ENCODE data around the gene PROP1. TPM values are rescaled to one million over a fixed set of nuclear protein-coding genes. Genes with fewer than 3 reads are reported as not detected.
"Not testable (repeated sequence)": the region's sequence is repeated elsewhere in the genome, so short reads cannot be mapped to it uniquely, and the experiment has no call there.

PROP1 gene
- polyA plus RNA-seq, 1 donor (not counting 4 experiments of a cell fraction or from before 2014, with no cell fraction given), result not detected

DNA sequence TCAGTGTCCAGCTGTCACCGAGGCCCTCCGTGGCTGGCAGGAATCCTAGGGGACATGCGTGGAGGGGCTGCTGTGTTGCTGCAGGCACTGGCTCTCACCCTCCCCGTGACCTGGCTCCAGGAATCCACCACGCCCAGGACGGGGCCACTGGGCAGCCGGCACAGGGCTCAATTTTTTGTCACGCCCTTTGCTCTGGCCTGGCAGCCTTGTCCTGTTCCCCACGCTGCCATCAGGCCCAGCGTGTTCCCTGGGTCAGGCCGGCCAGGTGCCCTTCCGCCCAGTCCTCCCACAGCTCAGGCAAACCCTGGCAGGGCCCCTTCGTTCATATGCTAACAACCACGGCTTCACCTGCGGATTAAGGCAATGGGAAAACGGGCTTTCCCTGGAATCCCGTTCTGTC, 37.3 kb downstream of the PROP1 start:
- Histone ChIP-seq H2AFZ (ENCODE audit: control insufficient read depth, low read length) (no peak overlapping the region), H3K9ac (ENCODE audit: control insufficient read depth, extremely low read depth, insufficient read depth, low read length) (no peak overlapping the region), H3K27me3 (ENCODE audit: control insufficient read depth, extremely low read depth, insufficient read depth, low read length) (no peaks in the 10 kb centered on the region), H3K79me2 (ENCODE audit: control insufficient read depth, insufficient read depth, low read length) (no peaks in the 10 kb centered on the region), H3K27ac (ENCODE audit: control insufficient read depth, insufficient read depth, low read length) (no peak overlapping the region), H4K20me1 (ENCODE audit: control insufficient read depth, extremely low read depth, insufficient read depth, low read length) (no peaks in the 10 kb centered on the region), H3K9me1 (ENCODE audit: control insufficient read depth, extremely low read depth, insufficient read depth, low read length) (no peaks in the 10 kb centered on the region), H3K4me3 (ENCODE audit: control insufficient read depth in 2 of 3, extremely low read depth in 1 of 3, insufficient read depth in 2 of 3, low read depth in 1 of 3, low read length in 3 of 3) (no peak overlapping the region), H3K36me3 (ENCODE audit: control insufficient read depth in 2 of 2, extremely low read depth in 1 of 2, insufficient read depth in 2 of 2, low read length in 2 of 2) (no peaks in the 10 kb centered on the region), H3K4me2 (ENCODE audit: control insufficient read depth, extremely low read depth, insufficient read depth, low read depth, low read length) (no peak overlapping the region), H3K9me3 (ENCODE audit: control insufficient read depth, low read depth, low read length) (no peaks in the 10 kb centered on the region), H3K4me1 (ENCODE audit: control insufficient read depth, extremely low read depth, insufficient read depth, low read length) (no peaks in the 10 kb centered on the region)
- FAIRE-seq (no peak), DNase-seq (ENCODE audit: low read depth, low spot score) (no peak)
- dilution Hi-C loops (cut with MboI; ENCODE audit: extremely low pct_ligation_motif_present, low sequenced_read_pairs), result no loop called here
- TF ChIP-seq EZH2 (IDR thresholded peaks at IDR 0.05; ENCODE audit: low read length), result no peak
- TF ChIP-seq, protein P1, sequence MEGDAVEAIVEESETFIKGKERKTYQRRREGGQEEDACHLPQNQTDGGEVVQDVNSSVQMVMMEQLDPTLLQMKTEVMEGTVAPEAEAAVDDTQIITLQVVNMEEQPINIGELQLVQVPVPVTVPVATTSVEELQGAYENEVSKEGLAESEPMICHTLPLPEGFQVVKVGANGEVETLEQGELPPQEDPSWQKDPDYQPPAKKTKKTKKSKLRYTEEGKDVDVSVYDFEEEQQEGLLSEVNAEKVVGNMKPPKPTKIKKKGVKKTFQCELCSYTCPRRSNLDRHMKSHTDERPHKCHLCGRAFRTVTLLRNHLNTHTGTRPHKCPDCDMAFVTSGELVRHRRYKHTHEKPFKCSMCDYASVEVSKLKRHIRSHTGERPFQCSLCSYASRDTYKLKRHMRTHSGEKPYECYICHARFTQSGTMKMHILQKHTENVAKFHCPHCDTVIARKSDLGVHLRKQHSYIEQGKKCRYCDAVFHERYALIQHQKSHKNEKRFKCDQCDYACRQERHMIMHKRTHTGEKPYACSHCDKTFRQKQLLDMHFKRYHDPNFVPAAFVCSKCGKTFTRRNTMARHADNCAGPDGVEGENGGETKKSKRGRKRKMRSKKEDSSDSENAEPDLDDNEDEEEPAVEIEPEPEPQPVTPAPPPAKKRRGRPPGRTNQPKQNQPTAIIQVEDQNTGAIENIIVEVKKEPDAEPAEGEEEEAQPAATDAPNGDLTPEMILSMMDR (optimal IDR thresholded peaks at IDR 0.05 in 1 of 3, IDR thresholded peaks at IDR 0.05 in 1 of 3, conservative IDR thresholded peaks at IDR 0.05 in 1 of 3; ENCODE audit: extremely low read depth in 1 of 3, insufficient read depth in 2 of 3, low read length in 3 of 3), result no peak

DNA sequence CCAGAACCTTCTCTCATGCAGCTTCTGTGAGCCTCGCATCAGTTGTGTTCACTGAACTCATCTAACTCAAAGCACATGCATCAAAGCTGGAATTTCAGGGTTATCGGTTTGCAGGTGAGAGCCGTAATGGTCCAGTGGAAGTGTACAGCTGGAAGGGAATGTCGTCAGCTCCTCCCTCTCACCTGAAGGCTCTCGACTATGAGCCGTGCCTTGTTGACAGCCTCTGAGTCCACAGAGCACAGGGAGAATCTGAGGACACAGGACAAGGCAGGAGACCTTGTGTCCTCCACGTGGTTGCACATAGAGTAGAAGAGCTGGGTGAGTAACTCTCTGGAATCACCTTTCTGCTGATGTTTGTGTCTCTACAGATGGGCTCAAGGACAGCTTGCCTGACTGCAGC, 38.8 kb downstream of the PROP1 start:
- no peak overlapping the region for H3K27ac ChIP-seq (ENCODE audit: control insufficient read depth, insufficient read depth, low read length)
- no peaks in the 10 kb centered on the region for H3K27me3 ChIP-seq (ENCODE audit: control insufficient read depth, extremely low read depth, insufficient read depth, low read length)
- no peak overlapping the region for H3K4me3 ChIP-seq (ENCODE audit: control insufficient read depth in 2 of 3, extremely low read depth in 1 of 3, insufficient read depth in 2 of 3, low read depth in 1 of 3, low read length in 3 of 3)
- no peaks in the 10 kb centered on the region for H3K9me3 ChIP-seq (ENCODE audit: control insufficient read depth, low read depth, low read length)
- FAIRE-seq (no peak), DNase-seq (ENCODE audit: low read depth, low spot score) (no peak)
- H3K4me1 ChIP-seq (ENCODE audit: control insufficient read depth, extremely low read depth, insufficient read depth, low read length), result no peaks in the 10 kb centered on the region
- TF ChIP-seq EZH2 (IDR thresholded peaks at IDR 0.05; ENCODE audit: low read length), result no peak
- TF ChIP-seq, protein P1 (optimal IDR thresholded peaks at IDR 0.05 in 1 of 3, IDR thresholded peaks at IDR 0.05 in 1 of 3, conservative IDR thresholded peaks at IDR 0.05 in 1 of 3; ENCODE audit: extremely low read depth in 1 of 3, insufficient read depth in 2 of 3, low read length in 3 of 3), result no peak
- no peak overlapping the region for H3K4me2 ChIP-seq (ENCODE audit: control insufficient read depth, extremely low read depth, insufficient read depth, low read depth, low read length)
- no peak overlapping the region for H3K9ac ChIP-seq (ENCODE audit: control insufficient read depth, extremely low read depth, insufficient read depth, low read length)
- no peaks in the 10 kb centered on the region for H3K9me1 ChIP-seq (ENCODE audit: control insufficient read depth, extremely low read depth, insufficient read depth, low read length)
- dilution Hi-C loops (cut with MboI; ENCODE audit: extremely low pct_ligation_motif_present, low sequenced_read_pairs), result no loop called here
- H2AFZ ChIP-seq (ENCODE audit: control insufficient read depth, low read length), result no peak overlapping the region
- H3K36me3 ChIP-seq (ENCODE audit: control insufficient read depth in 2 of 2, extremely low read depth in 1 of 2, insufficient read depth in 2 of 2, low read length in 2 of 2), result no peaks in the 10 kb centered on the region
- no peaks in the 10 kb centered on the region for H4K20me1 ChIP-seq (ENCODE audit: control insufficient read depth, extremely low read depth, insufficient read depth, low read length)
- no peaks in the 10 kb centered on the region for H3K79me2 ChIP-seq (ENCODE audit: control insufficient read depth, insufficient read depth, low read length)

DNA sequence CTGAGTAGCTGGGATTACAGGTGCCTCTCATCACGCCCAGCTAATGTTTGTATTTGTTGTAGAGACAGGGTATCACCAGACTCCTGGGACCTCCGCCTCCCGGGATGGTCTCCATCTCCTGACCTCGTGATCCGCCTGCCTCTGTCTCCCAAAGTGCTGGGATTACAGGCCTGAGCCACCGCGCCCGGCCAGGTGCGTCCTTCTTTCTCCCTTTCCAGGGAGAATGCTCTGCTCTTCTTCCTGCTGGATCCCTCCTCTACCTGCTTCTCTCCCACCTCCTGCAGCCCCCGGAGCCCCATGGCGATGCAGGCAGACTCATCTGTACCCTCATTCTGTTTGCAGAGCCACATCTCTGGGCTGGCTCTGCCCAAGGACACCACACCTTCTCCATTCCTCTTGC, 42.9 kb downstream of the PROP1 start:
- H3K9me1 ChIP-seq (ENCODE audit: control insufficient read depth, extremely low read depth, insufficient read depth, low read length); H3K79me2 ChIP-seq (ENCODE audit: control insufficient read depth, insufficient read depth, low read length); H3K4me2 ChIP-seq (ENCODE audit: control insufficient read depth, extremely low read depth, insufficient read depth, low read depth, low read length); H3K4me3 ChIP-seq (ENCODE audit: control insufficient read depth in 2 of 3, extremely low read depth in 1 of 3, insufficient read depth in 2 of 3, low read depth in 1 of 3, low read length in 3 of 3); H2AFZ ChIP-seq (ENCODE audit: control insufficient read depth, low read length); H3K36me3 ChIP-seq (ENCODE audit: control insufficient read depth in 2 of 2, extremely low read depth in 1 of 2, insufficient read depth in 2 of 2, low read length in 2 of 2); DNase-seq (ENCODE audit: low read depth, low spot score); H3K27me3 ChIP-seq (ENCODE audit: control insufficient read depth, extremely low read depth, insufficient read depth, low read length); H3K4me1 ChIP-seq (ENCODE audit: control insufficient read depth, extremely low read depth, insufficient read depth, low read length); H3K27ac ChIP-seq (ENCODE audit: control insufficient read depth, insufficient read depth, low read length); H4K20me1 ChIP-seq (ENCODE audit: control insufficient read depth, extremely low read depth, insufficient read depth, low read length); H3K9ac ChIP-seq (ENCODE audit: control insufficient read depth, extremely low read depth, insufficient read depth, low read length); FAIRE-seq; dilution Hi-C loops (cut with MboI; ENCODE audit: extremely low pct_ligation_motif_present, low sequenced_read_pairs); H3K9me3 ChIP-seq (ENCODE audit: control insufficient read depth, low read depth, low read length): not testable (repeated sequence)

DNA sequence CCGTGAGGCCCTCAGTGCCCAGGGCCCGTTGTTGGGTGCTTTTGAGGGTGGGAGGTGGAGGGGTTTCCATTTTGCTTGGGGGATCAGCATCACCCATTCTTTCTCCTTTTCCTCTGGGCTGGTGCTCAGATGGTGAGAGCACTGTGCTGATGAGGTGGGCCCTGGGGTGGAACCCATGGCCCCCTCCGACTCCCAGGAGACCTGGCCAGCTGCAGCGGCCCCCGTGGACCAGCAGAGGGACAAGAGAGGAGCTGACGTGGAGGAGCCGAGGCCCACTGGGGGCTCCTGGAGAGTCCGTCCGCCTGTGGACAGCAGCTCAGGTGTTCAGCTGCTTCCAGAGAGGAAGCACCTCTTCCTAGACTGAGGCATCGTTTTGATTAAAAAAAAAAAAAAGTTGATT, 46.4 kb downstream of the PROP1 start:
- H3K9me3 ChIP-seq (ENCODE audit: control insufficient read depth, low read depth, low read length); H3K4me1 ChIP-seq (ENCODE audit: control insufficient read depth, extremely low read depth, insufficient read depth, low read length); H3K79me2 ChIP-seq (ENCODE audit: control insufficient read depth, insufficient read depth, low read length); H3K9ac ChIP-seq (ENCODE audit: control insufficient read depth, extremely low read depth, insufficient read depth, low read length); H3K4me2 ChIP-seq (ENCODE audit: control insufficient read depth, extremely low read depth, insufficient read depth, low read depth, low read length); dilution Hi-C loops (cut with MboI; ENCODE audit: extremely low pct_ligation_motif_present, low sequenced_read_pairs); H2AFZ ChIP-seq (ENCODE audit: control insufficient read depth, low read length); H3K27ac ChIP-seq (ENCODE audit: control insufficient read depth, insufficient read depth, low read length); H3K9me1 ChIP-seq (ENCODE audit: control insufficient read depth, extremely low read depth, insufficient read depth, low read length); DNase-seq (ENCODE audit: low read depth, low spot score); H3K27me3 ChIP-seq (ENCODE audit: control insufficient read depth, extremely low read depth, insufficient read depth, low read length); H3K4me3 ChIP-seq (ENCODE audit: control insufficient read depth in 2 of 3, extremely low read depth in 1 of 3, insufficient read depth in 2 of 3, low read depth in 1 of 3, low read length in 3 of 3); H3K36me3 ChIP-seq (ENCODE audit: control insufficient read depth in 2 of 2, extremely low read depth in 1 of 2, insufficient read depth in 2 of 2, low read length in 2 of 2); H4K20me1 ChIP-seq (ENCODE audit: control insufficient read depth, extremely low read depth, insufficient read depth, low read length); FAIRE-seq: not testable (repeated sequence)
